Mucosa of descending colon (tissue), 3 donors: ENCODE measurements around the gene DYRK1A. TPM values are rescaled to one million over a fixed set of nuclear protein-coding genes. Genes with fewer than 3 reads are reported as not detected.

Experiments
- ATAC-seq: fragments of 200-7000 bp; cut with Tn5 transposase; one replicate; pipeline ENCODE4 v1.9.1; 2020; ENCODE audit warnings: mild to moderate bottlenecking, moderate library complexity
- DNase-seq, 3 donors: peaks; one replicate each; pipeline ENCODE4 v3.0.0-alpha.2; 2020
- H3K36me3 ChIP-seq: fragments of 200-600 bp; one replicate; pipeline ENCODE4 v1.8.0; 2021; ENCODE audit warnings: low read depth, mild to moderate bottlenecking
- H3K4me1 ChIP-seq: fragments of 200-600 bp; one replicate; pipeline ENCODE4 v1.8.0; 2021; ENCODE audit warnings: low read depth, mild to moderate bottlenecking
- H3K4me3 ChIP-seq: fragments of 200-600 bp; one replicate; pipeline ENCODE4 v1.8.0; 2021; ENCODE audit warnings: mild to moderate bottlenecking
- H3K9me3 ChIP-seq: fragments of 200-600 bp; one replicate; pipeline ENCODE4 v1.8.0; 2021; ENCODE audit warnings: mild to moderate bottlenecking
- CTCF ChIP-seq: fragments of 200-600 bp; IDR thresholded peaks from one replicate; pipeline ENCODE4 v1.8.0; 2022; ENCODE audit warnings: antibody characterized with exemption, mild to moderate bottlenecking
- intact Hi-C, 2 donors: fragments of 100-400 bp; cut with DNase I in 1 of 2; cut with micrococcal nuclease in 1 of 2; formaldehyde crosslinking; loops; one replicate each; pipeline versions ENCODE4 v1.11.0 to v1.11.1; 2022; cut with DNase I, micrococcal nuclease
- total RNA-seq, 3 donors: library from RNA; stranded (reverse); fragmentation: NEBNext Ultra II Directional in 2 of 3; extraction: Animal tissue kit (Norgen Biotek cat#: 25700) in 2 of 3; gene quantifications; one replicate each; pipeline versions ENCODE4 v1.2.1 to v1.2.4, GENCODE V29; 2021 to 2023
- donor health status: DM: no; HTN: no; CAD: no; lungs with moderate emphysema.
- donor health status: DM: no; HTN: no; CAD: no.
- donor health status: DM: no; HTN: yes; CAD: no.

Gene DYRK1A
- total RNA-seq, 3 donors from 2014 or later, result 61.2 to 76.5 (median 72.7) TPM

GRCh38 chr21:37502947-37503346 is 136.4 kb downstream of the DYRK1A start:
- H3K36me3 ChIP-seq, result peaks cover 12% of the 10 kb centered on the region
- intact Hi-C loops, result no loop called here

GRCh38 chr21:37503848-37504467 is 137.4 kb downstream of the DYRK1A start:
- H3K9me3 ChIP-seq, result no peaks in the 10 kb centered on the region
- DNase-seq (no peak), ATAC-seq (no peak)
- no peak overlapping the region for H3K4me3 ChIP-seq
- H3K4me1 ChIP-seq, result no peaks in the 10 kb centered on the region
- intact Hi-C loops, result no loop called here
- TF ChIP-seq CTCF, result no peak
- H3K36me3 ChIP-seq, result peaks cover 12% of the 10 kb centered on the region

More at GRCh38 chr21:37502947-37503346, 136.4 kb downstream of the DYRK1A start:
- ATAC-seq, result no peak
- no peak for TF ChIP-seq CTCF
- no peak for DNase-seq
- Histone ChIP-seq H3K9me3 (no peaks in the 10 kb centered on the region), H3K4me1 (no peaks in the 10 kb centered on the region), H3K4me3 (no peak overlapping the region)

GRCh38 chr21:37505963-37506362 is 139.4 kb downstream of the DYRK1A start:
- no peak for ATAC-seq
- intact Hi-C loops, result no loop called here
- Histone ChIP-seq H3K4me1 (no peaks in the 10 kb centered on the region), H3K9me3 (no peaks in the 10 kb centered on the region), H3K4me3 (no peak overlapping the region), H3K36me3 (peaks cover 21% of the 10 kb centered on the region)
- no peak for TF ChIP-seq CTCF
- no peak for DNase-seq

GRCh38 chr21:37507716-37508115 is 141.1 kb downstream of the DYRK1A start:
- no peak for TF ChIP-seq CTCF
- DNase-seq (no peak), ATAC-seq (no peak)
- Histone ChIP-seq H3K9me3 (no peaks in the 10 kb centered on the region), H3K4me3 (no peak overlapping the region), H3K36me3 (peaks cover 22% of the 10 kb centered on the region), H3K4me1 (no peaks in the 10 kb centered on the region)
- intact Hi-C loops, result no loop called here

GRCh38 chr21:37508341-37508740 is 141.8 kb downstream of the DYRK1A start:
- Histone ChIP-seq H3K36me3 (peaks cover 21% of the 10 kb centered on the region), H3K9me3 (no peaks in the 10 kb centered on the region), H3K4me3 (no peak overlapping the region), H3K4me1 (no peaks in the 10 kb centered on the region)
- DNase-seq (no peak), ATAC-seq (no peak)
- intact Hi-C loops, result no loop called here
- TF ChIP-seq CTCF, result no peak
